CD4-positive, alpha-beta T cell (primary cell): Measurements from ENCODE around the gene TRIP11. TPM values are rescaled to one million over a fixed set of nuclear protein-coding genes. Genes with fewer than 3 reads are reported as not detected.

Experiments used
- ATAC-seq: fragments of 200-7000 bp; cut with Tn5 transposase; one replicate; pipeline ENCODE4 v1.10.0; 2022; ENCODE audit warnings: mild to moderate bottlenecking; ENCODE audit not compliant: poor library complexity
- CTCF ChIA-PET: fragments of 350-600 bp; sonication (Branson Sonifier 250); formaldehyde crosslinking; loops from one replicate; lab custom pipeline; 2021; ENCODE audit warnings: antibody characterized with exemption, inconsistent platforms; lab: Charles Lee
- POLR2A ChIA-PET: fragments of 350-600 bp; sonication (Branson Sonifier 250); formaldehyde crosslinking; loops from one replicate; lab custom pipeline; 2021; ENCODE audit warnings: antibody characterized with exemption, inconsistent platforms; lab: Charles Lee
- DNase-seq, 14 experiments: peaks; one replicate each; pipeline ENCODE4 v3.0.0-alpha.2; 2013 to 2020; ENCODE audit warnings: mixed read lengths in 2 of 14
- H3K27ac ChIP-seq, 2 donors: one replicate each; pipeline versions ENCODE4 v1.5.1 to v1.7.0; 2013; ENCODE audit warnings: low read length in 2 of 2, low read depth in 1 of 2, mild to moderate bottlenecking in 1 of 2
- H3K27me3 ChIP-seq, 2 experiments: 1 replicate in 1 of 2; 2 replicates in 1 of 2; pipeline versions ENCODE4 v1.6.1 to v1.7.0; 2013; ENCODE audit warnings: low read length in 2 of 2, control low read depth in 1 of 2, mild to moderate bottlenecking in 1 of 2, moderate library complexity in 1 of 2; ENCODE audit not compliant: insufficient read depth in 2 of 2, control insufficient read depth in 1 of 2
- H3K36me3 ChIP-seq: one replicate; pipeline ENCODE4 v1.6.1; 2013; ENCODE audit warnings: low read length, control low read depth; ENCODE audit not compliant: insufficient read depth
- H3K4me1 ChIP-seq: one replicate; pipeline ENCODE4 v1.6.1; 2013; ENCODE audit warnings: low read length, control low read depth; ENCODE audit not compliant: insufficient read depth
- H3K4me3 ChIP-seq: one replicate; pipeline ENCODE4 v1.5.1; 2013; ENCODE audit warnings: mild to moderate bottlenecking, low read length, moderate library complexity
- H3K9me3 ChIP-seq, 2 experiments: 1 replicate in 1 of 2; 2 replicates in 1 of 2; pipeline versions ENCODE4 v1.6.1 to v1.7.0; 2013; ENCODE audit warnings: low read length in 2 of 2, mild to moderate bottlenecking in 2 of 2, control low read depth in 1 of 2, moderate library complexity in 1 of 2; ENCODE audit not compliant: control insufficient read depth in 1 of 2, insufficient read depth in 1 of 2
- H3K27ac Mint-ChIP-seq: one replicate; pipeline ENCODE4 v1.8.0; 2020; ENCODE audit warnings: mixed read lengths
- H3K27me3 Mint-ChIP-seq: one replicate; pipeline ENCODE4 v1.8.0; 2021; ENCODE audit warnings: mixed read lengths
- H3K36me3 Mint-ChIP-seq: one replicate; pipeline ENCODE4 v1.8.0; 2021; ENCODE audit warnings: low read depth, mixed read lengths
- H3K4me1 Mint-ChIP-seq: one replicate; pipeline ENCODE4 v1.8.0; 2021; ENCODE audit warnings: low read depth, mixed read lengths
- H3K4me3 Mint-ChIP-seq: one replicate; pipeline ENCODE4 v1.8.0; 2020; ENCODE audit warnings: mild to moderate bottlenecking, mixed read lengths
- H3K9me3 Mint-ChIP-seq: one replicate; pipeline ENCODE4 v1.8.0; 2020; ENCODE audit warnings: mixed read lengths
- intact Hi-C, 2 experiments: fragments of 100-400 bp; cut with DNase I in 1 of 2; cut with micrococcal nuclease in 1 of 2; formaldehyde crosslinking; loops; one replicate each; pipeline versions ENCODE4 v1.15.1 to v1.9.0; 2023 to 2025; cut with DNase I, micrococcal nuclease
- polyA plus RNA-seq, 2 donors: library from polyadenylated mRNA; unstranded; fragments of 120-200 nt; gene quantifications; one replicate each; pipeline ENCODE4 v1.2.1, GENCODE V29; 2013
- total RNA-seq, 174 experiments: library from RNA in 2 of 174; stranded (reverse) in 2 of 174; gene quantifications; one replicate each; pipeline ENCODE4 v1.2.3 and lab custom pipeline; 2021 to 2026
- TF ChIP-seq, protein P1 (sequence below): fragments of 200-600 bp; IDR thresholded peaks from one replicate; pipeline ENCODE4 v1.8.0; 2022; ENCODE audit warnings: antibody characterized with exemption, mild to moderate bottlenecking

Gene TRIP11
- total RNA-seq (10 to 100 TPM; 30.0 to 31.2 TPM), total RNA-seq (lab: John Stamatoyannopoulos, UW) (46.7 to 174 (median 108) reads per million in 172 experiments)
- polyA plus RNA-seq (2013, experiment 1 of 2) = 15.3 TPM
- 27.9 TPM for polyA plus RNA-seq (2013, experiment 2 of 2)

DNA sequence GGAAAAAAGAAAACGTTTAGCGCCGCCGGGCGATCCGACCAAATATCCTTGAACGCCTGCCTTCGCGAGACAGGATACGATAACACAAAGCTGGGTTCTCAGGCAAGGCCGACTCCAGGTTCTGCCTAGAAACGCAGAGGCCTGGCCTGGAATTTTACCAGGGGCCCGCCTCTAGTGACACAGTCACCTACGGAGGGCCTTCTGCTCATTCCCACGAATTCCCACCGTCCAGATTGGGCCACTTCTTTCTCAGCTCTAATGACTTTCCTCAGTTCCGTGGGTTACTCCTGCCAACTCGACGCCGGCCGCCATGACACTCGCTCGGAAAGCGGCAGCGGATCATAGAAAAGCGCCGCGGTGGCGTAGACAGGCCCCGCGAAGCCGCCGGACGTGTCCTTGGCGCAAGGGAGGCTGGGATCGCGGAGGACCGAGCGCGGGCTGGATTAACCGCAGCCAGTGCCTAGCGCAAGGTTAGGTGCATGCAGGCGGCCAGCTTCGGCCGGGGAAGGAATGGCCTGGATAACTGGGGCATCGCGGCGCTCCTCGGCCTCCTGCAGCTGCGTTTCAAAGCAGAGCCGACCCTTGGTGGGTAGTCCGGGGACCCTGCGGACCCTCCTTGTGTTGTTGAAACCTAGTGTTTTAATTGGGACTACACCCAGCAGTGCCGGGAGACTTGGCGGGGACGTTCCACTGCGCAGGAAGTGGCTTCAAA, at the start of gene TRIP11:
TRIP11 (minus strand) TSS at position 341 of the 712 bp plus-strand sequence. CDS start 374 bp downstream, outside the sequence.
- peak; percentile 86 for ATAC-seq
- H3K4me3 ChIP-seq = peak within 1 kb of the TSS; percentile 72
- no peaks in the 10 kb centered on the region for H3K27me3 ChIP-seq
- ChIA-PET CTCF (interaction anchor here (1.0 to 1.7 kb wide), 3 partner anchors 43 to 67 kb away, joined by 4 to 8 read pairs (median 7); partner anchors contain the start of gene ATXN3), POLR2A (interaction anchor here (0.6 to 2.9 kb wide), 43 partner anchors 11 to 1656 kb away, joined by 3 to 97 read pairs (median 4); partner anchors contain the start of genes ATXN3, CCDC88C, CPSF2 and GOLGA5)
- H3K9me3 ChIP-seq = no peaks in the 10 kb centered on the region
- peak within 1 kb of the TSS; percentile 90 to 92 for H3K27ac ChIP-seq
- peak; percentile 88 to 97 (median 94) for DNase-seq
- peaks cover 53% of the 10 kb centered on the region for H3K4me1 Mint-ChIP-seq
- H3K27ac Mint-ChIP-seq = no peak within 1 kb of the TSS
- peaks cover 38% of the 10 kb centered on the region for H3K4me1 ChIP-seq
- H3K36me3 Mint-ChIP-seq = peaks cover 39% of the 10 kb centered on the region
- intact Hi-C loops = loop anchor here (1.0 to 5.0 kb wide), 6 partner anchors 33 to 752 kb away; partner anchors contain the start of genes ATXN3 (in 1 of the 2), CPSF2 (in 1 of the 2), GOLGA5 (in 1 of the 2) and NDUFB1 (in 1 of the 2)
- peaks cover 3% of the 10 kb centered on the region for H3K36me3 ChIP-seq
- no peaks in the 10 kb centered on the region for H3K27me3 Mint-ChIP-seq
- TF ChIP-seq, protein P1, sequence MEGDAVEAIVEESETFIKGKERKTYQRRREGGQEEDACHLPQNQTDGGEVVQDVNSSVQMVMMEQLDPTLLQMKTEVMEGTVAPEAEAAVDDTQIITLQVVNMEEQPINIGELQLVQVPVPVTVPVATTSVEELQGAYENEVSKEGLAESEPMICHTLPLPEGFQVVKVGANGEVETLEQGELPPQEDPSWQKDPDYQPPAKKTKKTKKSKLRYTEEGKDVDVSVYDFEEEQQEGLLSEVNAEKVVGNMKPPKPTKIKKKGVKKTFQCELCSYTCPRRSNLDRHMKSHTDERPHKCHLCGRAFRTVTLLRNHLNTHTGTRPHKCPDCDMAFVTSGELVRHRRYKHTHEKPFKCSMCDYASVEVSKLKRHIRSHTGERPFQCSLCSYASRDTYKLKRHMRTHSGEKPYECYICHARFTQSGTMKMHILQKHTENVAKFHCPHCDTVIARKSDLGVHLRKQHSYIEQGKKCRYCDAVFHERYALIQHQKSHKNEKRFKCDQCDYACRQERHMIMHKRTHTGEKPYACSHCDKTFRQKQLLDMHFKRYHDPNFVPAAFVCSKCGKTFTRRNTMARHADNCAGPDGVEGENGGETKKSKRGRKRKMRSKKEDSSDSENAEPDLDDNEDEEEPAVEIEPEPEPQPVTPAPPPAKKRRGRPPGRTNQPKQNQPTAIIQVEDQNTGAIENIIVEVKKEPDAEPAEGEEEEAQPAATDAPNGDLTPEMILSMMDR = no peak
- H3K9me3 Mint-ChIP-seq = no peaks in the 10 kb centered on the region
- H3K4me3 Mint-ChIP-seq = peak within 1 kb of the TSS; percentile 99

DNA sequence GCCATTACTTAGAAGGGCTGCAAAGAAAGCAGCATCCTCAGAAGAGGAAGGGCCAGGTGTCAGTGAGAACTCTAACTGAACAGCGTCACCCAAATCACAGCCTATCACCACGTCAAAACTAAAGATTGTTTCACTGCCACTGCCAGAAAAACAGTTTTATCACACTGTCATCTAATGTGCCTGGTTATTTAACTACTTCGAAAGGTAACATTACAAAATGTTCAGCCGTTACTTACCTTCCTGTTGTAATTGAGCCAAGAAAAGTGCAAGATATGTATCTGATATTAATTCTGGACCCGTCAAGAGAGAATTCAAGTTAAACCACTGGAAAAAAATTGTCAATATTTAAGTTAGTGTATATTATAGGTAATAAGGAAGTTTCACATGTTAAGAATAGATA, 48.6 kb upstream of the TRIP11 start:
- no peak overlapping the region for H3K4me3 Mint-ChIP-seq
- intact Hi-C loops = no loop called here
- H3K4me3 ChIP-seq = no peak overlapping the region
- TF ChIP-seq, protein P1 = no peak
- H3K36me3 Mint-ChIP-seq = peaks cover 68% of the 10 kb centered on the region
- no peaks in the 10 kb centered on the region for H3K27me3 Mint-ChIP-seq
- no peaks in the 10 kb centered on the region for H3K9me3 Mint-ChIP-seq
- no peaks in the 10 kb centered on the region for H3K4me1 ChIP-seq
- ChIA-PET POLR2A (interaction anchor here (0.7 kb wide), 1 partner anchor 36 kb away, joined by 4 read pairs; no protein-coding TSS in a partner anchor), CTCF (no interaction called here)
- no peaks in the 10 kb centered on the region for H3K4me1 Mint-ChIP-seq
- H3K27ac ChIP-seq = no peak overlapping the region
- H3K36me3 ChIP-seq = peaks cover 58% of the 10 kb centered on the region
- no peaks in the 10 kb centered on the region for H3K9me3 ChIP-seq
- ATAC-seq (no peak), DNase-seq (no peak)
- H3K27me3 ChIP-seq = no peaks in the 10 kb centered on the region
- H3K27ac Mint-ChIP-seq = no peak overlapping the region

DNA sequence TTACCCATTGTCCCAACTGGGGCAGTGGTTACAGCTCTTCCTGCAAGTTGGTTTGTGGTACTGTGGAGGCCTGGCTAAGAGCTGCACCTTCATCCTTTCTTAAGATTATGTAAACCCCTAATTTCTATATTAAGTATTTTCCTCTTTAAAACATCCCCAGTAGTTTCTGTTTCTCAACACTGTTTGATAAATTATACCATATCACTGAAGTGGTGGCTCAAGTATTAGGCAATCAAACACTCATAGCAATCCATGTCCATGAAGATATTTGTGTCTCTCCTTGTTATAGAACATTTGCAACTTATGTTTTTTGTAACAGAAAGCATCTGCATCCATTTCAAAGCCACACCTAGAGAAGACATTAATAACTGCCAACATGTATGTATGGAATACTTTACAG, 34.7 kb upstream of the TRIP11 start:
- Mint-ChIP-seq H3K27me3 (no peaks in the 10 kb centered on the region), H3K9me3 (no peaks in the 10 kb centered on the region), H3K27ac (no peak overlapping the region), H3K4me3 (no peak overlapping the region), H3K4me1 (no peaks in the 10 kb centered on the region), H3K36me3 (peaks cover 62% of the 10 kb centered on the region)
- H3K27ac ChIP-seq = no peak overlapping the region
- ChIA-PET POLR2A (interaction anchor here (1.5 kb wide), 1 partner anchor 35 kb away, joined by 5 read pairs; the partner anchor contains the start of gene TRIP11), CTCF (no interaction called here)
- no peak for DNase-seq
- intact Hi-C loops = no loop called here
- no peak overlapping the region for H3K4me3 ChIP-seq
- H3K9me3 ChIP-seq = no peaks in the 10 kb centered on the region
- TF ChIP-seq, protein P1 = no peak
- no peaks in the 10 kb centered on the region for H3K4me1 ChIP-seq
- peaks cover 37% of the 10 kb centered on the region for H3K36me3 ChIP-seq
- no peak for ATAC-seq
- H3K27me3 ChIP-seq = no peaks in the 10 kb centered on the region
